ENCODE measurements around the gene FHAD1.

Gene FHAD1

GRCh38 chr1:15236746-15237145 lies 10.3 kb upstream of the FHAD1 start:
- Histone ChIP-seq H3K36me3 (ENCODE audit: insufficient read depth, low read length) (no peaks in the 10 kb centered on the region), H3K27ac (ENCODE audit: low read depth, low read length) (no peak overlapping the region), H3K4me3 (ENCODE audit: low read depth in 1 of 2, low read length in 2 of 2) (no peak overlapping the region)

GRCh38 chr1:15238789-15239188 lies 8.2 kb upstream of the FHAD1 start:
- Histone ChIP-seq H3K4me3 (ENCODE audit: low read depth in 1 of 2, low read length in 2 of 2) (no peak overlapping the region), H3K9ac (ENCODE audit: low read length) (no peak overlapping the region), H3K36me3 (ENCODE audit: insufficient read depth, low read length) (no peaks in the 10 kb centered on the region), H3K27ac (ENCODE audit: low read depth, low read length) (no peak overlapping the region), H3K9me3 (ENCODE audit: low read length) (no peaks in the 10 kb centered on the region), H3K4me1 (ENCODE audit: insufficient read depth, low read length) (peaks cover 14% of the 10 kb centered on the region), H3K27me3 (ENCODE audit: control insufficient read depth in 1 of 2, insufficient read depth in 2 of 2, low read length in 2 of 2) (no peaks in the 10 kb centered on the region)

More at GRCh38 chr1:15236746-15237145, 10.3 kb upstream of the FHAD1 start:
- no peaks in the 10 kb centered on the region for H3K9me3 ChIP-seq (ENCODE audit: low read length)
- no peak overlapping the region for H3K9ac ChIP-seq (ENCODE audit: low read length)
- H3K4me1 ChIP-seq (ENCODE audit: insufficient read depth, low read length), result no peaks in the 10 kb centered on the region
- no peaks in the 10 kb centered on the region for H3K27me3 ChIP-seq (ENCODE audit: control insufficient read depth in 1 of 2, insufficient read depth in 2 of 2, low read length in 2 of 2)

- Histone ChIP-seq H3K4me3 (ENCODE audit: low read depth in 1 of 2, low read length in 2 of 2) (no peak overlapping the region), H3K36me3 (ENCODE audit: insufficient read depth, low read length) (no peaks in the 10 kb centered on the region), H3K9ac (ENCODE audit: low read length) (no peak overlapping the region), H3K9me3 (ENCODE audit: low read length) (no peaks in the 10 kb centered on the region), H3K27me3 (ENCODE audit: control insufficient read depth in 1 of 2, insufficient read depth in 2 of 2, low read length in 2 of 2) (no peaks in the 10 kb centered on the region), H3K27ac (ENCODE audit: low read depth, low read length) (peak overlapping the region; percentile 66), H3K4me1 (ENCODE audit: insufficient read depth, low read length) (peaks cover 49% of the 10 kb centered on the region)
Observed at GRCh38 chr1:15242766-15243165, 4.3 kb upstream of the FHAD1 start.

- H3K27ac ChIP-seq (ENCODE audit: low read depth, low read length), result peak overlapping the region; percentile 66
- H3K4me1 ChIP-seq (ENCODE audit: insufficient read depth, low read length), result peaks cover 52% of the 10 kb centered on the region
- no peak overlapping the region for H3K9ac ChIP-seq (ENCODE audit: low read length)
- no peaks in the 10 kb centered on the region for H3K9me3 ChIP-seq (ENCODE audit: low read length)
- peak overlapping the region in 1 of 2 donors; percentile 14 for H3K4me3 ChIP-seq (ENCODE audit: low read depth in 1 of 2, low read length in 2 of 2)
- H3K36me3 ChIP-seq (ENCODE audit: insufficient read depth, low read length), result no peaks in the 10 kb centered on the region
- no peaks in the 10 kb centered on the region for H3K27me3 ChIP-seq (ENCODE audit: control insufficient read depth in 1 of 2, insufficient read depth in 2 of 2, low read length in 2 of 2)
Observed at GRCh38 chr1:15243275-15244043, 3.6 kb upstream of the FHAD1 start.

GRCh38 chr1:15244813-15245212 lies 2.2 kb upstream of the FHAD1 start:
- Histone ChIP-seq H3K27ac (ENCODE audit: low read depth, low read length) (peak overlapping the region; percentile 79), H3K36me3 (ENCODE audit: insufficient read depth, low read length) (no peaks in the 10 kb centered on the region), H3K9ac (ENCODE audit: low read length) (no peak overlapping the region), H3K9me3 (ENCODE audit: low read length) (no peaks in the 10 kb centered on the region), H3K4me1 (ENCODE audit: insufficient read depth, low read length) (peaks cover 52% of the 10 kb centered on the region), H3K27me3 (ENCODE audit: control insufficient read depth in 1 of 2, insufficient read depth in 2 of 2, low read length in 2 of 2) (no peaks in the 10 kb centered on the region), H3K4me3 (ENCODE audit: low read depth in 1 of 2, low read length in 2 of 2) (no peak overlapping the region)

- peaks cover 52% of the 10 kb centered on the region for H3K4me1 ChIP-seq (ENCODE audit: insufficient read depth, low read length)
- H3K4me3 ChIP-seq (ENCODE audit: low read depth in 1 of 2, low read length in 2 of 2), result no peak overlapping the region
- peak overlapping the region; percentile 79 for H3K27ac ChIP-seq (ENCODE audit: low read depth, low read length)
- no peaks in the 10 kb centered on the region for H3K36me3 ChIP-seq (ENCODE audit: insufficient read depth, low read length)
- H3K9me3 ChIP-seq (ENCODE audit: low read length), result no peaks in the 10 kb centered on the region
- no peak overlapping the region for H3K9ac ChIP-seq (ENCODE audit: low read length)
- H3K27me3 ChIP-seq (ENCODE audit: control insufficient read depth in 1 of 2, insufficient read depth in 2 of 2, low read length in 2 of 2), result no peaks in the 10 kb centered on the region
Observed at GRCh38 chr1:15245593-15246360, 1.2 kb upstream of the FHAD1 start.

- H3K9ac ChIP-seq (ENCODE audit: low read length), result no peak overlapping the region
- no peak overlapping the region for H3K4me3 ChIP-seq (ENCODE audit: low read depth in 1 of 2, low read length in 2 of 2)
- H3K27ac ChIP-seq (ENCODE audit: low read depth, low read length), result peak overlapping the region; percentile 2
- H3K4me1 ChIP-seq (ENCODE audit: insufficient read depth, low read length), result peaks cover 43% of the 10 kb centered on the region
- H3K36me3 ChIP-seq (ENCODE audit: insufficient read depth, low read length), result no peaks in the 10 kb centered on the region
- no peaks in the 10 kb centered on the region for H3K9me3 ChIP-seq (ENCODE audit: low read length)
- H3K27me3 ChIP-seq (ENCODE audit: control insufficient read depth in 1 of 2, insufficient read depth in 2 of 2, low read length in 2 of 2), result no peaks in the 10 kb centered on the region
Observed at GRCh38 chr1:15248216-15248615, 1.2 kb downstream of the FHAD1 start.

- Histone ChIP-seq H3K4me3 (ENCODE audit: low read depth in 1 of 2, low read length in 2 of 2) (no peak overlapping the region), H3K9me3 (ENCODE audit: low read length) (no peaks in the 10 kb centered on the region), H3K4me1 (ENCODE audit: insufficient read depth, low read length) (peaks cover 35% of the 10 kb centered on the region), H3K36me3 (ENCODE audit: insufficient read depth, low read length) (no peaks in the 10 kb centered on the region), H3K27me3 (ENCODE audit: control insufficient read depth in 1 of 2, insufficient read depth in 2 of 2, low read length in 2 of 2) (no peaks in the 10 kb centered on the region), H3K27ac (ENCODE audit: low read depth, low read length) (no peak overlapping the region), H3K9ac (ENCODE audit: low read length) (no peak overlapping the region)
Observed at GRCh38 chr1:15249081-15249480, 2.1 kb downstream of the FHAD1 start.

GRCh38 chr1:15251857-15252835 lies 5.1 kb downstream of the FHAD1 start:
- Histone ChIP-seq H3K4me3 (ENCODE audit: low read depth in 1 of 2, low read length in 2 of 2) (no peak overlapping the region), H3K4me1 (ENCODE audit: insufficient read depth, low read length) (peaks cover 14% of the 10 kb centered on the region), H3K27me3 (ENCODE audit: control insufficient read depth in 1 of 2, insufficient read depth in 2 of 2, low read length in 2 of 2) (no peaks in the 10 kb centered on the region)

GRCh38 chr1:15254559-15254958 lies 7.5 kb downstream of the FHAD1 start:
- H3K9ac ChIP-seq (ENCODE audit: low read length), result no peak overlapping the region
- H3K27me3 ChIP-seq (ENCODE audit: control insufficient read depth in 1 of 2, insufficient read depth in 2 of 2, low read length in 2 of 2), result no peaks in the 10 kb centered on the region
- H3K36me3 ChIP-seq (ENCODE audit: insufficient read depth, low read length), result no peaks in the 10 kb centered on the region
- peaks cover 20% of the 10 kb centered on the region for H3K4me1 ChIP-seq (ENCODE audit: insufficient read depth, low read length)
- no peak overlapping the region for H3K27ac ChIP-seq (ENCODE audit: low read depth, low read length)
- no peaks in the 10 kb centered on the region for H3K9me3 ChIP-seq (ENCODE audit: low read length)
- no peak overlapping the region for H3K4me3 ChIP-seq (ENCODE audit: low read depth in 1 of 2, low read length in 2 of 2)

More at GRCh38 chr1:15251857-15252835, 5.1 kb downstream of the FHAD1 start:
- Histone ChIP-seq H3K9me3 (ENCODE audit: low read length) (no peaks in the 10 kb centered on the region), H3K36me3 (ENCODE audit: insufficient read depth, low read length) (no peaks in the 10 kb centered on the region), H3K27ac (ENCODE audit: low read depth, low read length) (no peak overlapping the region), H3K9ac (ENCODE audit: low read length) (no peak overlapping the region)
